HCT116 (cell line): Measurements from ENCODE around the gene SYNJ2. TPM values are rescaled to one million over a fixed set of nuclear protein-coding genes. Genes with fewer than 3 reads are reported as not detected.
A peak's percentile ranks its signal among the peaks of the same experiment; 100 is the strongest.

Experiments used
- ATAC-seq: fragments of 200-7000 bp; cut with Tn5 transposase; 2 replicates; pipeline ENCODE4 v1.9.1; 2020; ENCODE audit warnings: mild to moderate bottlenecking, moderate library complexity
- BruUV-seq: library from RNA; stranded (reverse); fragments of 400-500 nt; replicated peaks from 2 replicates; lab custom pipeline; 2021; lab: Mats Ljungman, UMichigan
- CTCF ChIA-PET: fragments of 300-600 bp; sonication (Branson Sonifier 250); formaldehyde crosslinking; loops from one replicate; lab custom pipeline; 2021; ENCODE audit warnings: antibody characterized with exemption; lab: Charles Lee
- POLR2A ChIA-PET: fragments of 300-600, 350-600 bp; sonication (Branson Sonifier 250); formaldehyde crosslinking; loops from one replicate; lab custom pipeline; 2021; ENCODE audit warnings: antibody characterized with exemption; lab: Charles Lee
- RAD21 ChIA-PET, 2 experiments: fragments of 300-600 bp; sonication (Branson Sonifier 250); formaldehyde crosslinking; loops; one replicate each; lab custom pipeline; 2023; ENCODE audit warnings: low total read pairs in 2 of 2; ENCODE audit not compliant: uncharacterized antibody in 2 of 2, unreplicated experiment in 2 of 2, low non-redundant PET in 1 of 2; lab: Charles Lee
- DNase-seq: peaks from one replicate; pipeline ENCODE4 v3.0.0-alpha.2; 2010; ENCODE audit warnings: low read depth, low spot score
- H2AFZ ChIP-seq: fragments of 200-600 bp; shearing (Covaris generic), sonication (generic); 2 replicates; pipeline ENCODE4 v1.6.1; 2017; ENCODE audit warnings: low read depth, mixed run types, mixed read lengths, antibody characterized with exemption, low read length; ENCODE audit not compliant: poor library complexity, severe bottlenecking
- H3K27ac ChIP-seq: 2 replicates; pipeline ENCODE4 v1.5.1; 2012; ENCODE audit warnings: low read depth, low read length
- H3K27me3 ChIP-seq: fragments of 200-600 bp; sonication (generic); 2 replicates; pipeline ENCODE4 v1.6.1; 2016; ENCODE audit warnings: mixed run types, low read length, mixed read lengths; ENCODE audit not compliant: insufficient read depth
- H3K36me3 ChIP-seq, 2 experiments: fragments of 200-500 bp in 1 of 2; fragments of 200-600 bp in 1 of 2; sonication (Bioruptor generic) in 1 of 2; sonication (generic) in 1 of 2; 2 replicates each; pipeline versions ENCODE4 v1.5.1 to v1.6.1; 2014 to 2016; ENCODE audit warnings: low read length in 2 of 2, inconsistent platforms in 1 of 2, mixed read lengths in 1 of 2, mixed run types in 1 of 2; ENCODE audit not compliant: insufficient read depth in 2 of 2, control insufficient read depth in 1 of 2
- H3K4me1 ChIP-seq, 2 experiments: fragments of 200-600 bp in 1 of 2; sonication (generic) in 1 of 2; 2 replicates each; pipeline versions ENCODE4 v1.5.1 to v1.6.1; 2012 to 2017; ENCODE audit warnings: low read length in 2 of 2, inconsistent platforms in 1 of 2, mild to moderate bottlenecking in 1 of 2, mixed read lengths in 1 of 2, mixed run types in 1 of 2, moderate library complexity in 1 of 2; ENCODE audit not compliant: insufficient read depth in 2 of 2, control insufficient read depth in 1 of 2
- H3K4me2 ChIP-seq: fragments of 200-600 bp; sonication (generic); 2 replicates; pipeline ENCODE4 v1.6.1; 2017; ENCODE audit warnings: mixed run types, low read length, mixed read lengths
- H3K4me3 ChIP-seq, 2 experiments: fragments of 200-600 bp in 1 of 2; sonication (generic) in 1 of 2; replicated peaks in 1 of 2; 2 replicates each; pipeline ENCODE4 v1.5.1; 2011 to 2016; ENCODE audit warnings: low read length in 2 of 2, control low read depth in 1 of 2, low read depth in 1 of 2, mild to moderate bottlenecking in 1 of 2, mixed read lengths in 1 of 2, mixed run types in 1 of 2
- H3K79me2 ChIP-seq: fragments of 200-600 bp; sonication (generic); 2 replicates; pipeline ENCODE4 v1.6.1; 2017; ENCODE audit warnings: mild to moderate bottlenecking, mixed run types, low read length, moderate library complexity, mixed read lengths; ENCODE audit not compliant: insufficient read depth
- H3K9ac ChIP-seq: fragments of 200-600 bp; sonication (generic); 2 replicates; pipeline ENCODE4 v1.6.1; 2016; ENCODE audit warnings: low read length, mixed read lengths
- H3K9me2 ChIP-seq: fragments of 200-600 bp; sonication (generic), shearing (Covaris generic); 2 replicates; pipeline ENCODE4 v1.6.1; 2017; ENCODE audit warnings: mixed run types, mild to moderate bottlenecking, moderate library complexity; ENCODE audit not compliant: insufficient read depth
- H3K9me3 ChIP-seq, 2 experiments: fragments of 200-500 bp in 1 of 2; fragments of 200-600 bp in 1 of 2; sonication (Bioruptor generic) in 1 of 2; sonication (generic) in 1 of 2; 2 replicates each; pipeline ENCODE4 v1.6.1; 2014 to 2017; ENCODE audit warnings: low read length in 2 of 2, mixed read lengths in 2 of 2, inconsistent platforms in 1 of 2, low read depth in 1 of 2, mild to moderate bottlenecking in 1 of 2, mixed run types in 1 of 2, moderate library complexity in 1 of 2; ENCODE audit not compliant: control insufficient read depth in 1 of 2, insufficient read depth in 1 of 2
- H4K20me1 ChIP-seq: fragments of 200-600 bp; sonication (generic), shearing (Covaris generic); 2 replicates; pipeline ENCODE4 v1.6.1; 2017; ENCODE audit warnings: mixed run types, mild to moderate bottlenecking, moderate library complexity; ENCODE audit not compliant: insufficient read depth
- CEBPB ChIP-seq: IDR thresholded peaks from 2 replicates; pipeline ENCODE4 v1.6.1; 2012; ENCODE audit warnings: low read depth
- EGR1 ChIP-seq: IDR thresholded peaks from 2 replicates; pipeline ENCODE4 v1.6.1; 2012; ENCODE audit warnings: low read depth
- EZH2 ChIP-seq: fragments of 200-600 bp; sonication (generic); IDR thresholded peaks from 2 replicates; pipeline ENCODE4 v1.6.1; 2017; ENCODE audit warnings: antibody characterized with exemption, mixed run types
- FOSL1 ChIP-seq: IDR thresholded peaks from 2 replicates; pipeline ENCODE4 v1.6.1; 2012; ENCODE audit warnings: low read depth
- POLR2A ChIP-seq: IDR thresholded peaks from 2 replicates; pipeline ENCODE4 v1.7.0; 2011; ENCODE audit warnings: borderline replicate concordance; ENCODE audit not compliant: insufficient read depth, insufficient read length; ENCODE audit errors: extremely low read depth
- POLR2AphosphoS5 ChIP-seq: IDR thresholded peaks from 2 replicates; pipeline ENCODE4 v1.6.1; 2011; ENCODE audit warnings: mild to moderate bottlenecking, low read depth, low read length, moderate library complexity
- RAD21 ChIP-seq: IDR thresholded peaks from 2 replicates; pipeline ENCODE4 v1.6.1; 2012; ENCODE audit warnings: low read depth, mild to moderate bottlenecking
- SP1 ChIP-seq: IDR thresholded peaks from 2 replicates; pipeline ENCODE4 v1.6.1; 2012; ENCODE audit warnings: low read depth
- SRF ChIP-seq: IDR thresholded peaks from 2 replicates; pipeline ENCODE4 v1.6.1; 2012; ENCODE audit warnings: low read depth
- YY1 ChIP-seq: IDR thresholded peaks from 2 replicates; pipeline ENCODE4 v1.6.1; 2011; ENCODE audit warnings: low read length, low read depth, moderate library complexity, mild to moderate bottlenecking; ENCODE audit not compliant: insufficient replicate concordance; ENCODE audit errors: extremely low read depth
- ZNF274 ChIP-seq: fragments of 200-500 bp; sonication (Bioruptor generic); IDR thresholded peaks from 2 replicates; pipeline ENCODE4 v1.6.1; 2014; ENCODE audit warnings: mild to moderate bottlenecking, low read depth, low read length, inconsistent platforms
- intact Hi-C: fragments of 100-400 bp; cut with micrococcal nuclease; formaldehyde crosslinking; loops from 2 replicates; pipeline ENCODE4 v1.10.0; 2022
- total RNA-seq: library from RNA; stranded (reverse); gene quantifications from one replicate; pipeline ENCODE4 v1.2.1, GENCODE V29; 2021; ENCODE audit not compliant: unreplicated experiment
- TF ChIP-seq, protein P1 (sequence below): IDR thresholded peaks from 2 replicates; pipeline ENCODE4 v1.6.1; 2012; ENCODE audit warnings: low read depth
- TF ChIP-seq, protein P2 (sequence below), 3 experiments: fragments of 200-600 bp in 1 of 3; sonication (generic) in 1 of 3; IDR thresholded peaks in 2 of 3; conservative IDR thresholded peaks in 1 of 3; 2 replicates each; pipeline ENCODE4 v1.5.1; 2012 to 2017; ENCODE audit warnings: low read depth in 2 of 3, low read length in 2 of 3, antibody characterized with exemption in 1 of 3, borderline replicate concordance in 1 of 3, control low read depth in 1 of 3, mild to moderate bottlenecking in 1 of 3, mixed read lengths in 1 of 3, mixed run types in 1 of 3, moderate library complexity in 1 of 3; ENCODE audit not compliant: insufficient read depth in 1 of 3
- TF ChIP-seq, protein P3 (sequence below): IDR thresholded peaks from 2 replicates; pipeline ENCODE4 v1.6.1; 2011; ENCODE audit warnings: mild to moderate bottlenecking, low read length, moderate library complexity; ENCODE audit not compliant: insufficient replicate concordance; ENCODE audit errors: extremely low read depth

SYNJ2 gene
- total RNA-seq, 1 experiment from 2014 or later = 23.9 TPM

DNA sequence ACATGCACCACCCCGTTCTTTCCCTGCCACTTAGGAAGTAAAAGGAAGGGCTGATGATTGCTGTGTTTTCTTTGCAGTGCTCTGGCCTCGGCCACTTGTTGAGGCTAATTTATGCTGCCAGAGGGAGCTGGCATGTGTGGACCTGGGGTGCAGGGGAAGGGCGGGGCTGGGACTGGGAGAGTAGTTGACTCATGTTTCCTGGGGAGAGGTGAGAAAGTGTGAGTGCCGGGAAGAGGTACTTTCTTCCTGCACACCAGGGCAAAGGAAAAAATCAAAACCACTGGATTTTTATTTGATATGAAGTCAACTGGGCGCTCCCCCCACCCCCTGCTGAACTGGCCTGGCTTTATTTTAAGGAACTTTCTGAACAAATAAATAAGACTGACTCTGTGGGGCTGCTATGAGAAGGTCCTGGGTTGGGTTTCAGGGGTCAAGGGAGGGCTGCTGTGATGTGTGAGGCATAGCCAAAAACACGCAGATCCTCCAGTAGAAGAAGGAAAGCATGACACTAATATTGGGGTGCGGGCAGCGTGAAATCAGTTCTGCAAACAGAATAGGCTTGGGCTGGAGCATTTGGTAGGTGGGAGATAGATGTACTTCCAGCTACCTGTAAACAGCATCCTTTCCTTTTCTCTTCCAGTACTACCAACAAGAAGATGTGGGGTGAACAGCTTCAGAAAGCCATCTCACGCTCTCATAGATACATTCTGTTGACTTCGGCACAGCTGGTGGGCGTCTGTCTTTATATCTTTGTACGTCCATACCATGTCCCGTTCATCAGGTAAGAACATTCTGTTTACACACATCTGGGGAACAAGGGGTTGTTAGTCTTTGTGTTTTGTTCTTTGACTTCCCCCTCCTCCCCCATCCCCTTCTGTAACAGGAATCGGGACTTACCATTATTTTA lies 87.5 kb downstream of the SYNJ2 start (continued):
- TF ChIP-seq FOSL1 (peak; percentile 83), YY1 (peak; percentile 36), SRF (no peak), CEBPB (no peak)

DNA sequence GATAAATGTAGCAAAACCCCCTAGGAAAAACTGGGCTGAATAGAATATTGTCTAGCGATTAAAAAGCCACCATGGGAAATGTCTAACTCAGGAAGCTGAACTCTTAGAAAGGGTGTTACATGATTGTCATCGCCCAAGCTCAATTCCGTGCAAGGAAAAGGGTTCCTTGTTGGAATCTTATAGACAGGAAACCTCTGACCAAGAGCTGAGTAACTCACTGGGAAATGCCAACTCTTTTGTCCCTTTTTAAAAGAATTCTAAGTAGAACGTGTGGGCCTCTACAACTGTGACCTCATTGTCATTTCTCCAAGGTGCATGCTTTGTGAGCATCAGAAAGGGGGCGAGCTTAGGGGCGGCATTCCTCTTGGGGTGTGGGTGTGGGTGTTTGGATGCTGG lies 88.1 kb downstream of the SYNJ2 start:
- ChIA-PET POLR2A (interaction anchor here (2.4 kb wide), 1 partner anchor 12 kb away, joined by 6 read pairs; no protein-coding TSS in a partner anchor), RAD21 (no interaction called here), CTCF (interaction anchor here (1.1 to 3.1 kb wide), 3 partner anchors 8 to 23 kb away, joined by 3 to 18 read pairs (median 3); no protein-coding TSS in a partner anchor)
- ATAC-seq = no peak
- DNase-seq = no peak
- H3K9me3 ChIP-seq = no peaks in the 10 kb centered on the region
- no peak overlapping the region for H2AFZ ChIP-seq
- H3K36me3 ChIP-seq = peaks cover 3 to 24% of the 10 kb centered on the region in 2 experiments; a peak in 2 of 4 replicates
- no peaks in the 10 kb centered on the region for H3K9me2 ChIP-seq
- TF ChIP-seq ZNF274 (no peak), SRF (no peak), FOSL1 (no peak), EZH2 (no peak), RAD21 (no peak), SP1 (no peak), POLR2AphosphoS5 (no peak), EGR1 (no peak), POLR2A (no peak)
- TF ChIP-seq, protein P1, sequence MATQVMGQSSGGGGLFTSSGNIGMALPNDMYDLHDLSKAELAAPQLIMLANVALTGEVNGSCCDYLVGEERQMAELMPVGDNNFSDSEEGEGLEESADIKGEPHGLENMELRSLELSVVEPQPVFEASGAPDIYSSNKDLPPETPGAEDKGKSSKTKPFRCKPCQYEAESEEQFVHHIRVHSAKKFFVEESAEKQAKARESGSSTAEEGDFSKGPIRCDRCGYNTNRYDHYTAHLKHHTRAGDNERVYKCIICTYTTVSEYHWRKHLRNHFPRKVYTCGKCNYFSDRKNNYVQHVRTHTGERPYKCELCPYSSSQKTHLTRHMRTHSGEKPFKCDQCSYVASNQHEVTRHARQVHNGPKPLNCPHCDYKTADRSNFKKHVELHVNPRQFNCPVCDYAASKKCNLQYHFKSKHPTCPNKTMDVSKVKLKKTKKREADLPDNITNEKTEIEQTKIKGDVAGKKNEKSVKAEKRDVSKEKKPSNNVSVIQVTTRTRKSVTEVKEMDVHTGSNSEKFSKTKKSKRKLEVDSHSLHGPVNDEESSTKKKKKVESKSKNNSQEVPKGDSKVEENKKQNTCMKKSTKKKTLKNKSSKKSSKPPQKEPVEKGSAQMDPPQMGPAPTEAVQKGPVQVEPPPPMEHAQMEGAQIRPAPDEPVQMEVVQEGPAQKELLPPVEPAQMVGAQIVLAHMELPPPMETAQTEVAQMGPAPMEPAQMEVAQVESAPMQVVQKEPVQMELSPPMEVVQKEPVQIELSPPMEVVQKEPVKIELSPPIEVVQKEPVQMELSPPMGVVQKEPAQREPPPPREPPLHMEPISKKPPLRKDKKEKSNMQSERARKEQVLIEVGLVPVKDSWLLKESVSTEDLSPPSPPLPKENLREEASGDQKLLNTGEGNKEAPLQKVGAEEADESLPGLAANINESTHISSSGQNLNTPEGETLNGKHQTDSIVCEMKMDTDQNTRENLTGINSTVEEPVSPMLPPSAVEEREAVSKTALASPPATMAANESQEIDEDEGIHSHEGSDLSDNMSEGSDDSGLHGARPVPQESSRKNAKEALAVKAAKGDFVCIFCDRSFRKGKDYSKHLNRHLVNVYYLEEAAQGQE = no peak
- TF ChIP-seq, protein P2, sequence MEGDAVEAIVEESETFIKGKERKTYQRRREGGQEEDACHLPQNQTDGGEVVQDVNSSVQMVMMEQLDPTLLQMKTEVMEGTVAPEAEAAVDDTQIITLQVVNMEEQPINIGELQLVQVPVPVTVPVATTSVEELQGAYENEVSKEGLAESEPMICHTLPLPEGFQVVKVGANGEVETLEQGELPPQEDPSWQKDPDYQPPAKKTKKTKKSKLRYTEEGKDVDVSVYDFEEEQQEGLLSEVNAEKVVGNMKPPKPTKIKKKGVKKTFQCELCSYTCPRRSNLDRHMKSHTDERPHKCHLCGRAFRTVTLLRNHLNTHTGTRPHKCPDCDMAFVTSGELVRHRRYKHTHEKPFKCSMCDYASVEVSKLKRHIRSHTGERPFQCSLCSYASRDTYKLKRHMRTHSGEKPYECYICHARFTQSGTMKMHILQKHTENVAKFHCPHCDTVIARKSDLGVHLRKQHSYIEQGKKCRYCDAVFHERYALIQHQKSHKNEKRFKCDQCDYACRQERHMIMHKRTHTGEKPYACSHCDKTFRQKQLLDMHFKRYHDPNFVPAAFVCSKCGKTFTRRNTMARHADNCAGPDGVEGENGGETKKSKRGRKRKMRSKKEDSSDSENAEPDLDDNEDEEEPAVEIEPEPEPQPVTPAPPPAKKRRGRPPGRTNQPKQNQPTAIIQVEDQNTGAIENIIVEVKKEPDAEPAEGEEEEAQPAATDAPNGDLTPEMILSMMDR (IDR thresholded peaks at IDR 0.05 in 2 of 3, conservative IDR thresholded peaks at IDR 0.05 in 1 of 3; ENCODE audit: borderline replicate concordance in 1 of 3, insufficient read depth in 1 of 3, low read depth in 2 of 3, low read length in 2 of 3) = no peak
- TF ChIP-seq, protein P3, sequence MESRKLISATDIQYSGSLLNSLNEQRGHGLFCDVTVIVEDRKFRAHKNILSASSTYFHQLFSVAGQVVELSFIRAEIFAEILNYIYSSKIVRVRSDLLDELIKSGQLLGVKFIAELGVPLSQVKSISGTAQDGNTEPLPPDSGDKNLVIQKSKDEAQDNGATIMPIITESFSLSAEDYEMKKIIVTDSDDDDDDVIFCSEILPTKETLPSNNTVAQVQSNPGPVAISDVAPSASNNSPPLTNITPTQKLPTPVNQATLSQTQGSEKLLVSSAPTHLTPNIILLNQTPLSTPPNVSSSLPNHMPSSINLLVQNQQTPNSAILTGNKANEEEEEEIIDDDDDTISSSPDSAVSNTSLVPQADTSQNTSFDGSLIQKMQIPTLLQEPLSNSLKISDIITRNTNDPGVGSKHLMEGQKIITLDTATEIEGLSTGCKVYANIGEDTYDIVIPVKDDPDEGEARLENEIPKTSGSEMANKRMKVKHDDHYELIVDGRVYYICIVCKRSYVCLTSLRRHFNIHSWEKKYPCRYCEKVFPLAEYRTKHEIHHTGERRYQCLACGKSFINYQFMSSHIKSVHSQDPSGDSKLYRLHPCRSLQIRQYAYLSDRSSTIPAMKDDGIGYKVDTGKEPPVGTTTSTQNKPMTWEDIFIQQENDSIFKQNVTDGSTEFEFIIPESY = no peak
- H3K4me3 ChIP-seq = no peak overlapping the region
- H3K27ac ChIP-seq = peak overlapping the region; percentile 78; the same call in 1 of the 2 replicates
- no peaks in the 10 kb centered on the region for H3K27me3 ChIP-seq
- H3K79me2 ChIP-seq = no peaks in the 10 kb centered on the region
- BruUV-seq = no TSS peak
- intact Hi-C loops = loop anchor here (10.0 kb wide), 2 partner anchors 425 to 755 kb away; no protein-coding TSS in a partner anchor
- H3K4me2 ChIP-seq = peak overlapping the region; percentile 76
- H3K4me1 ChIP-seq = peaks cover 26 to 46% of the 10 kb centered on the region in 2 experiments
- H4K20me1 ChIP-seq = no peaks in the 10 kb centered on the region
- H3K9ac ChIP-seq = peak overlapping the region; percentile 49; the same call in 1 of the 2 replicates
